ENCODE results near the gene AXIN2.
"Not testable (repeated sequence)": the region's sequence is repeated elsewhere in the genome, so short reads cannot be mapped to it uniquely, and the experiment has no call there.

Gene AXIN2

GRCh38 chr17:65523853-65524664 is 37.4 kb downstream of the AXIN2 start:
- DNase-seq (ENCODE audit: low read depth in 2 of 2) = no peak

- DNase-seq (ENCODE audit: low read depth in 2 of 2) = no peak
Observed at GRCh38 chr17:65523411-65523810, 38.0 kb downstream of the AXIN2 start.

- no peak for DNase-seq (ENCODE audit: low read depth in 2 of 2)
Observed at GRCh38 chr17:65522751-65523404, 38.6 kb downstream of the AXIN2 start.

GRCh38 chr17:65519462-65519861 is 42.0 kb downstream of the AXIN2 start:
- no peak for DNase-seq (ENCODE audit: low read depth in 2 of 2)

- no peak for DNase-seq (ENCODE audit: low read depth in 2 of 2)
Observed at GRCh38 chr17:65518256-65518655, 43.2 kb downstream of the AXIN2 start.

- DNase-seq (ENCODE audit: low read depth in 2 of 2) = no peak
Observed at GRCh38 chr17:65515959-65516948, 45.2 kb downstream of the AXIN2 start.

GRCh38 chr17:65515512-65515911 is 45.9 kb downstream of the AXIN2 start:
- no peak for DNase-seq (ENCODE audit: low read depth in 2 of 2)

GRCh38 chr17:65514541-65514940 is 46.9 kb downstream of the AXIN2 start:
- DNase-seq (ENCODE audit: low read depth in 2 of 2) = no peak

- DNase-seq (ENCODE audit: low read depth in 2 of 2) = no peak
Observed at GRCh38 chr17:65514082-65514481, 47.4 kb downstream of the AXIN2 start.

GRCh38 chr17:65511316-65511715 is 50.1 kb downstream of the AXIN2 start:
- DNase-seq (ENCODE audit: low read depth in 2 of 2) = no peak

- no peak for DNase-seq (ENCODE audit: low read depth in 2 of 2)
Observed at GRCh38 chr17:65509032-65509431, 52.4 kb downstream of the AXIN2 start.

- not testable (repeated sequence) for DNase-seq (ENCODE audit: low read depth in 2 of 2)
Observed at GRCh38 chr17:65504673-65505072, 56.8 kb downstream of the AXIN2 start.

- DNase-seq (ENCODE audit: low read depth in 2 of 2) = no peak
Observed at GRCh38 chr17:65504141-65504540, 57.3 kb downstream of the AXIN2 start.

- DNase-seq (ENCODE audit: low read depth in 2 of 2) = no peak
Observed at GRCh38 chr17:65503557-65503956, 57.9 kb downstream of the AXIN2 start.

- DNase-seq (ENCODE audit: low read depth in 2 of 2) = no peak
Observed at GRCh38 chr17:65498816-65499215, 62.6 kb downstream of the AXIN2 start.

GRCh38 chr17:65496801-65497200 is 64.6 kb downstream of the AXIN2 start:
- DNase-seq (ENCODE audit: low read depth in 2 of 2) = no peak

GRCh38 chr17:65495122-65496055 is 66.1 kb downstream of the AXIN2 start:
- no peak for DNase-seq (ENCODE audit: low read depth in 2 of 2)

GRCh38 chr17:65489413-65490155 is 71.9 kb downstream of the AXIN2 start:
- no peak for DNase-seq (ENCODE audit: low read depth in 2 of 2)

- no peak for DNase-seq (ENCODE audit: low read depth in 2 of 2)
Observed at GRCh38 chr17:65488665-65489064, 72.8 kb downstream of the AXIN2 start.

GRCh38 chr17:65487990-65488389 is 73.5 kb downstream of the AXIN2 start:
- no peak for DNase-seq (ENCODE audit: low read depth in 2 of 2)
